Transverse colon (tissue), 4 donors: ENCODE results near the gene TMEM240. TPM values are rescaled to one million over a fixed set of nuclear protein-coding genes. Genes with fewer than 3 reads are reported as not detected.
"Not testable (repeated sequence)": the region's sequence is repeated elsewhere in the genome, so short reads cannot be mapped to it uniquely, and the experiment has no call there.

Source experiments
- DNase-seq: peaks from one replicate; pipeline ENCODE4 v3.0.0-alpha.2; 2019
- H3K27ac ChIP-seq, 4 donors: fragments of 200-600 bp; sonication (generic); 2 replicates each; pipeline ENCODE4 v1.5.1; 2016 to 2018; ENCODE audit warnings: inconsistent platforms in 4 of 4
- H3K27me3 ChIP-seq: fragments of 200-600 bp; sonication (generic); 2 replicates; pipeline ENCODE4 v1.5.1; 2017; ENCODE audit warnings: inconsistent platforms
- H3K36me3 ChIP-seq, 4 donors: fragments of 200-600 bp; sonication (generic); 2 replicates each; pipeline ENCODE4 v1.5.1; 2017 to 2019; ENCODE audit warnings: inconsistent platforms in 4 of 4
- H3K4me1 ChIP-seq, 4 donors: fragments of 200-600 bp; sonication (generic); 2 replicates each; pipeline ENCODE4 v1.5.1; 2017 to 2020; ENCODE audit warnings: inconsistent platforms in 4 of 4
- H3K4me3 ChIP-seq, 4 donors: fragments of 200-600 bp; sonication (generic); 1 replicate in 1 of 4; 2 replicates in 3 of 4; pipeline versions ENCODE4 v1.5.1 to v1.6.1; 2017 to 2019; ENCODE audit warnings: inconsistent platforms in 4 of 4
- H3K9me3 ChIP-seq, 2 donors: fragments of 200-600 bp; sonication (generic); 2 replicates each; pipeline ENCODE4 v1.5.1; 2017 to 2019; ENCODE audit warnings: inconsistent platforms in 2 of 2
- EP300 ChIP-seq: sonication (generic); formaldehyde crosslinking; IDR thresholded peaks from one replicate; pipeline ENCODE4 v1.6.1; 2017; ENCODE audit warnings: antibody characterized with exemption, low read depth
- POLR2A ChIP-seq: fragments of 450-650 bp; IDR thresholded peaks from one replicate; pipeline ENCODE4 v1.6.1; 2016; ENCODE audit warnings: antibody characterized with exemption, mild to moderate bottlenecking, moderate library complexity
- POLR2AphosphoS5 ChIP-seq, 3 donors: sonication (generic); formaldehyde crosslinking; IDR thresholded peaks; one replicate each; pipeline ENCODE4 v1.6.1; 2016; ENCODE audit warnings: antibody characterized with exemption in 3 of 3
- WGBS, 2 donors: methylation state at CpG; one replicate each; pipeline ENCODE4 v1.1.5; 2018; ENCODE audit warnings: low coverage in 1 of 2; 5-methylcytosine and 5-hydroxymethylcytosine counted together
- in situ Hi-C, 4 donors: fragments of 200-750 bp; cut with MboI; loops; one replicate each; pipeline versions ENCODE4 v1.15.0 to v1.15.1; 2017; ENCODE audit warnings: low sequenced_read_pairs in 3 of 4, low pct_ligation_motif_present in 1 of 4, low pct_unique_long_range_greater_than_20kb in 1 of 4
- intact Hi-C: fragments of 100-400 bp; cut with DNase I; formaldehyde crosslinking; loops from one replicate; pipeline ENCODE4 v1.15.1; 2023; ENCODE audit warnings: low total_unique reads
- total RNA-seq, 4 donors: library from RNA; depleted of rRNA; stranded (reverse); fragments of >200 nt; gene quantifications; one replicate each; pipeline ENCODE4 v1.1.0, GENCODE V29; 2016
- TF ChIP-seq, protein P1 (sequence below), 5 experiments: fragments of 200-600 bp in 3 of 5; fragments of 450-650 bp in 2 of 5; sonication (generic) in 3 of 5; IDR thresholded peaks; 1 replicate in 2 of 5; 2 replicates in 3 of 5; pipeline ENCODE4 v1.5.1; 2016 to 2017; ENCODE audit warnings: antibody characterized with exemption in 5 of 5, inconsistent platforms in 3 of 5, mild to moderate bottlenecking in 2 of 5, moderate library complexity in 1 of 5

Gene TMEM240
- total RNA-seq, 4 donors from 2014 or later, result 3.8 to 27.3 (median 4.2) TPM; not detected in 1

DNA sequence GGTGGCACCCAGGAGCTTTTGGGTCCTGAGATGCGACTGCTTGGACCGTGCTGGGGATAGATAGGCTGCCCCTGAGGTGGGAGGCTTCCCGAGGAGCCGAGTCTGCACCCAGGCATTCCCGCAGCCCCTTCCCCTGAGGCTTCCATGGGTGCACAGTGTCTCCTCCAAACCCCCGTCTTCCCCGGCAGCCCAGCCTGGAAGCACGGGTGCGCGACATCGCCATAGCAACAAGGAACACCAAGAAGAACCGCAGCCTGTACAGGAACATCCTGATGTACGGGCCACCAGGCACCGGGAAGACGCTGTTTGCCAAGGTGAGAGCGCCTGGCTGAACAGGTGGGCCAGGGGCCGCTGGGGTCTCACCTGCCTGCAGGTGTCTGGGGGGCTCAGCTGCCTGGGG, 16.8 kb downstream of the TMEM240 start:
- DNase-seq, H3K4me1 ChIP-seq, in situ Hi-C loops, H3K27me3 ChIP-seq, H3K36me3 ChIP-seq, H3K27ac ChIP-seq, H3K4me3 ChIP-seq, intact Hi-C loops, H3K9me3 ChIP-seq: not testable (repeated sequence)
- 94% methylated on average over 17 of the region's 17 CpGs; no CpG with 5 or more reads in 1 of the 2 donors for WGBS, 2 donors

DNA sequence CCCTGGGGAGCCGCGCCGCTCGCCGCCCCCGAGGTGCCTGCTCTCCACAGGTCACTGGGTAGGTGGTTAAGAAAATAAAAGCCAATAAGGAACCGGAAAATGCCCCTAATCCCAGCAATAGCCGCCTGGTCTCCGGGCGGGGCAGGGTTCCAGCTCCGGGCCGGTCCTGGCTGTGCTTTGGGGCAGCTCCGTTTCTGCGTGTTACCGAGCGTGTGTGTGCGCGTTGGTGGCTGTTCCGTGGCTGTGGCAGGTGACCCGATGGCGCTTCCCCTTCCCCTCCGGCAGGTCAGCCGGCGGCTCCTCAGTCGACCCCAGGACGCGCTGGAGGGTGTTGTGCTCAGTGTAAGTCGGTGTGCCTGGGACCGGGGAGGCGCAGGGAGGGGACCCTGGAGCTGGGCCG, 17.2 kb downstream of the TMEM240 start:
- H3K9me3 ChIP-seq, H3K36me3 ChIP-seq, H3K27ac ChIP-seq, DNase-seq, H3K4me3 ChIP-seq, intact Hi-C loops, H3K4me1 ChIP-seq, H3K27me3 ChIP-seq, in situ Hi-C loops: not testable (repeated sequence)
- 95% methylated on average over 28 of the region's 31 CpGs; no CpG with 5 or more reads in 1 of the 2 donors for WGBS, 2 donors

DNA sequence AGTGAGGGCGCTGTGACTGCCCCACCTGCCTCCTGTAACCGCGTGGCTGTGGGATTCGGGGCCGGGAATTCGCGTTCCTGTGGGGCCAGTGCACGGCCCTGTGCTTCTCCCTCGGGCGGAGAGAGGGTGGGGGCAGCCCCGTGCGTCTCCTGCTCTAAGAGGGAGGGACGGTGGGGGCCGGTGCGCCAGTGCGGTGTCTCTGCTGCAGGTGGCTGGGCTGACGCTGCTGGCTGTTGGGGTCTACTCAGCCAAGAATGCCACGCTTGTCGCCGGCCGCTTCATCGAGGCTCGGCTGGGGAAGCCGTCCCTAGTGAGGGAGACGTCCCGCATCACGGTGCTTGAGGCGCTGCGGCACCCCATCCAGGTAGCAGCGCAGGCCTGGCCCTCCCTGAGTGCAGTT, 17.9 kb downstream of the TMEM240 start:
- H3K4me1 ChIP-seq, H3K4me3 ChIP-seq, H3K36me3 ChIP-seq, in situ Hi-C loops, H3K27me3 ChIP-seq, intact Hi-C loops, H3K9me3 ChIP-seq, DNase-seq, H3K27ac ChIP-seq: not testable (repeated sequence)
- WGBS, 2 donors, result 95% methylated on average over 22 of the region's 30 CpGs; no CpG with 5 or more reads in 1 of the 2 donors

DNA sequence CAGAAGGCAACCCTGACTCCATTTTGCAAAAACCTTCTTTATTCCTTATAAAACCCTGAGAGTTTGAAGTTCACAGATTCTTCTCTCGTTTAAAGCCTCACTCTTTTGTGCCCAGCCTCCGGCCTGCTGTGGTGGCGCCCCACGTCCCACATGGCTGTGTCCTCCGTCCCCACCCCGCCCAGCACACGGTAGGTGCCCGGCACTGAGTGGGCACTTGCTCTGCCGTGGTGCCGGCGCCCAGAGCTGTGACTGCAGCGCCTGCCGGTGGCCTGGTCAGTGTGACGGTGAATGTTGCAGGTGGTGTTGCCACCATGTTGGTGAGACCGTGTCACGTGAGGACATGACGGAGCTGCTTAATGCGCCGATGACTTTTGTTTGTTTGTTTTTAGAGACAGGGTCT, 19.1 kb downstream of the TMEM240 start:
- in situ Hi-C loops, result no loop called here
- Histone ChIP-seq H3K4me1 (no peaks in the 10 kb centered on the region), H3K36me3 (peaks cover 0 to 8% (median 2%) of the 10 kb centered on the region in 4 donors), H3K27me3 (no peaks in the 10 kb centered on the region), H3K27ac (no peak overlapping the region), H3K4me3 (no peak overlapping the region), H3K9me3 (no peaks in the 10 kb centered on the region)
- intact Hi-C loops, result no loop called here
- 95 to 97% methylated on average over 10 to 11 of the region's 19 CpGs for WGBS, 2 donors
- DNase-seq, result no peak
- TF ChIP-seq EP300 (no peak), POLR2AphosphoS5 (IDR thresholded peaks at IDR 0.05) (no peak), POLR2A (no peak)
- TF ChIP-seq, protein P1, sequence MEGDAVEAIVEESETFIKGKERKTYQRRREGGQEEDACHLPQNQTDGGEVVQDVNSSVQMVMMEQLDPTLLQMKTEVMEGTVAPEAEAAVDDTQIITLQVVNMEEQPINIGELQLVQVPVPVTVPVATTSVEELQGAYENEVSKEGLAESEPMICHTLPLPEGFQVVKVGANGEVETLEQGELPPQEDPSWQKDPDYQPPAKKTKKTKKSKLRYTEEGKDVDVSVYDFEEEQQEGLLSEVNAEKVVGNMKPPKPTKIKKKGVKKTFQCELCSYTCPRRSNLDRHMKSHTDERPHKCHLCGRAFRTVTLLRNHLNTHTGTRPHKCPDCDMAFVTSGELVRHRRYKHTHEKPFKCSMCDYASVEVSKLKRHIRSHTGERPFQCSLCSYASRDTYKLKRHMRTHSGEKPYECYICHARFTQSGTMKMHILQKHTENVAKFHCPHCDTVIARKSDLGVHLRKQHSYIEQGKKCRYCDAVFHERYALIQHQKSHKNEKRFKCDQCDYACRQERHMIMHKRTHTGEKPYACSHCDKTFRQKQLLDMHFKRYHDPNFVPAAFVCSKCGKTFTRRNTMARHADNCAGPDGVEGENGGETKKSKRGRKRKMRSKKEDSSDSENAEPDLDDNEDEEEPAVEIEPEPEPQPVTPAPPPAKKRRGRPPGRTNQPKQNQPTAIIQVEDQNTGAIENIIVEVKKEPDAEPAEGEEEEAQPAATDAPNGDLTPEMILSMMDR (IDR thresholded peaks at IDR 0.05), result no peak

DNA sequence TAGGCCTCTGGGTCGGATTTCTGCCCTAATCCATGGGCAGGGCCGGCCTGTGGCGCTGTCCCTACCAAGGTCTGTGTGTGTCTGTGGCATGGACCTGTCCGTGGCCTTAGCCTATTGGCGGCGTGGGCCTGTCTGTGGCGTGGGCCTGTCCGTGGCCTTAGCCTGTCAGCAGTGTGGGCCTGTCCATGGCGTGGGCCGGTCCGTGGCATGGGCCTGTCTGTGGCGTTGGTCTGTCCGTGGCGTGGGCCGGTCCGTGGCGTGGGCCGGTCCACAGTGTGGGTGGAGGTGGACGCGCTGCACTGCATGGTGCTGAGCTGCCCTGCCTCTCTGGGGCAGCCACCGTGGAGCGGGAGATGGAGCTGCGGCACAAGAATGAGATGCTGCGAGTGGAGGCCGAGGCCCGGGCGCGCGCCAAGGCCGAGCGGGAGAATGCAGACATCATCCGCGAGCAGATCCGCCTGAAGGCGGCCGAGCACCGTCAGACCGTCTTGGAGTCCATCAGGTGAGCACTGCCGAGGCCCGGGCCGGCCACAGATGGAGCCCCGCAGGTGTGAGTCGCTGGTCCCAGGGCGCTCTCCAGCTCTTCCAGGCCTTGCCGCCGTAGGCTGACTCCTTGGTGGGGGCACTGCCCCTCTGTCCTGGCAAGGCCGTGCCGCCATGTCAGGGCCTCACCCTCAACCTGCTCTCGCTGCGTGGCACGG, 20.5 kb downstream of the TMEM240 start:
- H3K27me3 ChIP-seq, H3K36me3 ChIP-seq, H3K27ac ChIP-seq, DNase-seq, H3K4me1 ChIP-seq, H3K4me3 ChIP-seq, H3K9me3 ChIP-seq, intact Hi-C loops, in situ Hi-C loops: not testable (repeated sequence)
- WGBS, 2 donors, result 99% methylated on average over 26 of the region's 51 CpGs; no CpG with 5 or more reads in 1 of the 2 donors

DNA sequence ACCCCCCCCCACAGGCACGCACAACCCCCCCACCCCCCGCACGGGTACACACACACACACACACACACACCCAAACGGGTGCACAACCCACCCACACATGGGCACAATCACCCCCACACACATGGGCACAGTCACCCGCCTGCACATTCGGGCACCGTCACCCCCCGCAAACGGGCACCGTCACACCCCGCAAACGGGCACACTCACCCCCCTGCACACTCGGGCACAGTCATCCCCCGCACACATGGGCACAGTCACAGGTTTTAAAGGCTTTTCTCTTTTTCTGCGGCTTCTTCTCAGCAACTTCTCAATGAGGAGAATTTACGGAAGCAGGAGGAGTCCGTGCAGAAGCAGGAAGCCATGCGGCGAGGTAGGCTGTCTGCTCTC, 21.8 kb downstream of the TMEM240 start:
- intact Hi-C loops, H3K9me3 ChIP-seq, DNase-seq, H3K36me3 ChIP-seq, H3K4me1 ChIP-seq, H3K27ac ChIP-seq, H3K4me3 ChIP-seq, in situ Hi-C loops, H3K27me3 ChIP-seq: not testable (repeated sequence)
- 95% methylated on average over 14 of the region's 19 CpGs; no CpG with 5 or more reads in 1 of the 2 donors for WGBS, 2 donors
